ENCODE results near the gene PLB1. TPM values are rescaled to one million over a fixed set of nuclear protein-coding genes. Genes with fewer than 3 reads are reported as not detected.
"Not testable (repeated sequence)": the region's sequence is repeated elsewhere in the genome, so short reads cannot be mapped to it uniquely, and the experiment has no call there.

Gene PLB1
- total RNA-seq, 2 donors from 2014 or later, result 2.1 to 3.0 TPM

- Histone ChIP-seq H3K36me3 (no peaks in the 10 kb centered on the region), H3K9me3 (no peaks in the 10 kb centered on the region), H3K4me3 (no peak overlapping the region), H3K27me3 (no peaks in the 10 kb centered on the region), H3K27ac (no peak overlapping the region), H3K4me1 (no peaks in the 10 kb centered on the region)
- TF ChIP-seq CTCF (IDR thresholded peaks at IDR 0.05), result no peak
- DNase-seq (ENCODE audit: low spot score), result no peak
These were observed 25.1 kb upstream of the PLB1 start for GRCh38 chr2:28470759-28471158.

- Histone ChIP-seq H3K9me3 (no peaks in the 10 kb centered on the region), H3K4me1 (no peaks in the 10 kb centered on the region), H3K27ac (no peak overlapping the region), H3K36me3 (no peaks in the 10 kb centered on the region), H3K4me3 (no peak overlapping the region), H3K27me3 (no peaks in the 10 kb centered on the region)
- TF ChIP-seq CTCF (IDR thresholded peaks at IDR 0.05), result no peak
- DNase-seq (ENCODE audit: low spot score), result no peak
These were observed 24.6 kb upstream of the PLB1 start for GRCh38 chr2:28471214-28471613.

- H3K36me3 ChIP-seq, result no peaks in the 10 kb centered on the region
- H3K27me3 ChIP-seq, result no peaks in the 10 kb centered on the region
- no peaks in the 10 kb centered on the region for H3K4me1 ChIP-seq
- H3K27ac ChIP-seq, result no peak overlapping the region
- TF ChIP-seq CTCF (IDR thresholded peaks at IDR 0.05), result no peak
- DNase-seq (ENCODE audit: low spot score), result no peak
- no peak overlapping the region for H3K4me3 ChIP-seq
- H3K9me3 ChIP-seq, result no peaks in the 10 kb centered on the region
These were observed 24.1 kb upstream of the PLB1 start for GRCh38 chr2:28471701-28472236.

- DNase-seq (ENCODE audit: low spot score); H3K36me3 ChIP-seq; H3K27ac ChIP-seq; H3K4me3 ChIP-seq; H3K4me1 ChIP-seq; H3K9me3 ChIP-seq; H3K27me3 ChIP-seq: not testable (repeated sequence)
These were observed 23.2 kb upstream of the PLB1 start for GRCh38 chr2:28472641-28473040.

- DNase-seq (ENCODE audit: low spot score), result no peak
- H3K27me3 ChIP-seq, result no peaks in the 10 kb centered on the region
- H3K36me3 ChIP-seq, result no peaks in the 10 kb centered on the region
- no peaks in the 10 kb centered on the region for H3K4me1 ChIP-seq
- no peak overlapping the region for H3K27ac ChIP-seq
- no peaks in the 10 kb centered on the region for H3K9me3 ChIP-seq
- H3K4me3 ChIP-seq, result no peak overlapping the region
- no peak for TF ChIP-seq CTCF (IDR thresholded peaks at IDR 0.05)
These were observed 20.7 kb upstream of the PLB1 start for GRCh38 chr2:28475088-28475595.

- H3K27ac ChIP-seq, result no peak overlapping the region
- no peaks in the 10 kb centered on the region for H3K27me3 ChIP-seq
- no peak for TF ChIP-seq CTCF (IDR thresholded peaks at IDR 0.05)
- no peak overlapping the region for H3K4me3 ChIP-seq
- H3K4me1 ChIP-seq, result no peaks in the 10 kb centered on the region
- H3K36me3 ChIP-seq, result no peaks in the 10 kb centered on the region
- H3K9me3 ChIP-seq, result no peaks in the 10 kb centered on the region
- DNase-seq (ENCODE audit: low spot score), result no peak
These were observed 18.8 kb upstream of the PLB1 start for GRCh38 chr2:28477087-28477486.

Measured in right atrium auricular region (tissue), 2 donors.